B cell (primary cell): ENCODE data around the gene SNX10.

Source experiments
- CTCF ChIP-seq: fragments of 200-600 bp; IDR thresholded peaks from one replicate; pipeline ENCODE4 v1.8.0; 2022; ENCODE audit warnings: antibody characterized with exemption, mild to moderate bottlenecking
- EZH2 ChIP-seq: IDR thresholded peaks from 2 replicates; pipeline ENCODE4 v1.6.1; 2012; ENCODE audit warnings: borderline replicate concordance, low read depth, mild to moderate bottlenecking, moderate library complexity, low read length; ENCODE audit not compliant: insufficient read depth, poor library complexity, severe bottlenecking

GRCh38 chr7:26319636-26320035, 28.0 kb downstream of the SNX10 start:
- TF ChIP-seq CTCF (no peak), EZH2 (no peak)
